ENCODE measurements around the gene GPR153.

Gene GPR153

GRCh38 chr1:6249739-6250689 lies 10.9 kb downstream of the GPR153 start:
- DNase-seq (ENCODE audit: low read depth in 2 of 2, low spot score in 1 of 2), result no peak

- DNase-seq (ENCODE audit: low read depth in 2 of 2, low spot score in 1 of 2), result no peak
Measured at GRCh38 chr1:6248932-6249738, 11.8 kb downstream of the GPR153 start.

GRCh38 chr1:6248161-6248776 lies 12.6 kb downstream of the GPR153 start:
- DNase-seq (ENCODE audit: low read depth in 2 of 2, low spot score in 1 of 2), result no peak

DNA sequence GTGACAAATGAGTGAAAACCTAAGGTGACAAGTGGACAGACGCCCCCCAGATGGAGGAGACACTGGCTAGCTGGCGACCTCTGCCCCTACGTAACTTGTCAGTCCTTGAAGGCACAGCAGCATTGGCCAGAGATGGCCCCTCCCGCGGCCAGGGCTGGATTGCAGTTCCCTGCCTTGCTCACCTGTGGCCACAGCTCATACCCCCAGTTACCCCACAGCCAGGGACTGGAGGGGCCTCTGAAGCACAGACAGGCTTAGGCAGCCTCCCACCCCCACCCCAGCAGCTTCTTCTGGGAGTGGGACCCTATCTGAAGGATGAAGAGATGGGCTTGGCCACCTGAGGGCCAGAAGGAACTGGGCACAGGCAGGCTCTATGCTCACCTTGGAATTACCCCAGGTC lies 13.2 kb downstream of the GPR153 start:
- no peak for DNase-seq (ENCODE audit: low read depth in 2 of 2, low spot score in 1 of 2)

- peak; percentile 44 to 67 for DNase-seq (ENCODE audit: low read depth in 2 of 2, low spot score in 1 of 2)
Measured at GRCh38 chr1:6246497-6247467, 14.1 kb downstream of the GPR153 start.

GRCh38 chr1:6245869-6246496 lies 14.9 kb downstream of the GPR153 start:
- DNase-seq (ENCODE audit: low read depth in 2 of 2, low spot score in 1 of 2), result no peak

GRCh38 chr1:6245086-6245868 lies 15.6 kb downstream of the GPR153 start:
- peak; percentile 44 to 62 for DNase-seq (ENCODE audit: low read depth in 2 of 2, low spot score in 1 of 2)

DNA sequence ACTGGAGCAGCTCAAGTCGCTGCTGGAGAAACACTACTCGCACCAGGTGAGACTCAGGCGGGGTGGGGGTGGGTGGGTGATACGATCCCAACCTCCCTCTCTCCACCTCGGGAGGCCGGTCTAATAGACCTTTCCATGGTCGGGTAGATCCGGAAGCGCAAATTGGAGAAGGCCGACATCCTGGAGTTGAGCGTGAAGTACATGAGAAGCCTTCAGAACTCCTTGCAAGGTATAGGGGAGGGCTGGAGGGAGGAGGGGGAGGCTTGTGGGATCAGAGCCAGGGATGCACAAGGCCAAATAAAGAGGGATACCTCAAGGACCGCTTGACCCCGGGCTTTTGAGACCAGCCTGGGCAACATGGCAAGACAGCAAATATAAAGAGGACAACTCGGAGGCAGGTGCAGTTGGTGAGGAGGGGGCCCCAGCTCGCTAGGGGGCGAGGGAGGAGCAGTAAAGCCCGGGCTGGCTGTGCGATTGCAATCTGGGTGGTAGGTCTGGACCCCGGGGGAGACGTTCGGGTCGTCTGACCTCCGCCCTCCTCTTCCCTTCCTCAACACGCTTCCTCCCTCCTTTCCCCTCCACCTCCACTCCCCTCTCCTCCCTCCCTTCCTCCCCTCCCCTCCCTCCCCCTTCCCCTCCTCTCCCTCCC lies 16.4 kb downstream of the GPR153 start:
- no peak for DNase-seq (ENCODE audit: low read depth in 2 of 2, low spot score in 1 of 2)

DNA sequence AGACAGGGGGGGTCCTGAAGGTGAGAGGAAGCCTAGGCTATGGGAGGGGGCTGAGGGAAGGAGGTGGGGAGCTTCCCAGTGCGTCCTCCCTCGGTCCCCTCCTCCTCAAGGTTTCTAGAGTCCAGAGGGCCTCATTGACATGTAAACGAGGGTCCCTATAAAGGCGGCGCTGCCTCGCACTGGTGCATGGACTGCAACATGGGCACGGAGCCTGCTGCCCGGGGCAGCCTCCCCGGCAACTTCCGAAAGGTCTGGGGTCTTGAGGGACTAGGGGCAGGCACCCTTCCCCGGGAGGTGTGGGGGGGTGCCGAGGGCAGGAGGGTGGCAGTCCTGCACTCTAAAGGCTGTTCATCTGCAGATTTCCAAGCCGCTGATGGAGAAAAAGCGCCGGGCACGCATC lies 16.9 kb downstream of the GPR153 start, which contains the start of gene HES3:
Gene HES3, plus strand, starts transcription at position 187 of the 400 bp plus-strand sequence. Its CDS starts 187 bp downstream, at position 374.
- DNase-seq (ENCODE audit: low read depth in 2 of 2, low spot score in 1 of 2), result no peak

DNA sequence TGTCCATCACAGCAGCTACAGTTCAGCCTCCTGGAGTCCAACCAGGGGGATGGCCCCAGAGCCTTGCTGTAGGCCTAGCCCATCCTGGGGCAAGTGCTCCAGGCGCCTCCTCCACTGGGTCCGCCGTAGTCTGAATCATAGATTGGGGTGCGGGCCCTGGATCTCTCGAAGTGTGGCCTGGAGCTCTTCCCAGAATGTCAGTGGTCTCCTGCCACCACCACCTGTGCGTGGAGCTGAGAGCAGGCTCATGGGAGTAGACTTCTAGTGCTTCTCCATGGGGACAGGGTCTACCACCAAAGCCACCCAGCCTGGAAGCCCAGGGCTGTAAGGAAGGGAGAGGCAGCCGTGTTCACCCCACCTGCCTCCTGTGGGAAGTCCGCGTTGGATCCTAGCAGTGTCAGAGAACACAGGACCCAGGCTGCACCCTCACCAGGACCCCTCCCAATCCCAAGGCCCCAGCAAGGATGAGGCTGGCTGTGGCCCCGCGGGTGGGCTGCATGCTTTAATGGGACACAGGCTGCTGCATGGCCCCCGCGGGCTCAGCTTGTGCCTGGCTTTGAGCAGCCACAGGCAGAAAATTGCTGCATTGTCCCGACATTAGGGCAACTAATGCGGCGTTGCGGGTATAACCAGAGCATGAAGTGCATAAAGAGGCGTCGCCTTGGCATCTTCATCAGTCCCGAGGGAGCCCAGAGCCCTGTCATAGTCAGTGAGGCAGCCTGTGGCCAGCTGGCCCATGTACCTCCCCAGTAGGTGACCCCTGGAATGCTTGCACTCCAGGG lies 17.7 kb downstream of the GPR153 start:
- DNase-seq (ENCODE audit: low read depth in 2 of 2, low spot score in 1 of 2), result no peak

DNA sequence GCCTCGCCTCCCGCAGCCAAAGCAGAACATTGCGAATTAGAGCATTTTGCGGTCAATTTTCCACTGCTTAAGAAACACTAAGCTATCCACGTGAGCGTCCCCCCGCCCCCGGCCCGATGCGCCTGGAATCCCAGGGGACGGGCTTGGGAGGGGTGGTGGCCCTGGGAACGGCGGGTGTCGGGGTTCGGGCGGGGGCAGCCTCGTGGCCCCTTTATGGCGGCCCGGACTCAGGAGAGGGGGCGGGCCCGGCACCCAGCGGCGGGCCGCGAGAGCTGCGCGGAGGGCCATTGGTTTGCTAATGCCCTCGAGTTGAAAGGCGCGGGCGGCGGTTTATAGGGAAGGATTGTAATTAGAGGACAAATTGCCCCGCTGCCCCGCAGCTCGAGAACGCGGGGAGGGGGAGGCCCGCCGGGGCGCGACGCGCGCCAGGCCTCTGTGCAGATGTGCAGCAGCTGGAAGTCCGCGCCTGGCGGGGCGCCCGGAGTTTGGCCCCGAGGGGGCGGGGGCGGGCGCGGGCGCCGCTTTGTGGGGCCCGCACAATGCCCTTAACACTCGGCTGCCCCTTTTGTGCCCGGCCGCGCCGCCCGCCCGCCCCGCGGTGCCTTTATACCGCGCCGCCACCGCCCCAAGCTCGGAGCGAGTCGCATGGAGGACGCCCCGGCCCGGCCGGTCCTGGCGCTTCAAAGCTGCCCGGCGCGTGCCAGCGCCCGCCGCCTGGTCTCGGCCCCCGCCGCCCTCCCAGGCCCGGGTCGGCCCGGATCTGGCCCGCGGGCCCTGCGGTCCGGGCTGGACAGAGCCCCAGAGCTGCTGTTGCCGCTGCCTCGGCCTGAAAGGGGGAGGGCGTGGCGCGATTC lies 18.8 kb downstream of the GPR153 start:
- no peak for DNase-seq (ENCODE audit: low read depth in 2 of 2, low spot score in 1 of 2)

- no peak for DNase-seq (ENCODE audit: low read depth in 2 of 2, low spot score in 1 of 2)
Measured at GRCh38 chr1:6241107-6241886, 19.6 kb downstream of the GPR153 start.

DNA sequence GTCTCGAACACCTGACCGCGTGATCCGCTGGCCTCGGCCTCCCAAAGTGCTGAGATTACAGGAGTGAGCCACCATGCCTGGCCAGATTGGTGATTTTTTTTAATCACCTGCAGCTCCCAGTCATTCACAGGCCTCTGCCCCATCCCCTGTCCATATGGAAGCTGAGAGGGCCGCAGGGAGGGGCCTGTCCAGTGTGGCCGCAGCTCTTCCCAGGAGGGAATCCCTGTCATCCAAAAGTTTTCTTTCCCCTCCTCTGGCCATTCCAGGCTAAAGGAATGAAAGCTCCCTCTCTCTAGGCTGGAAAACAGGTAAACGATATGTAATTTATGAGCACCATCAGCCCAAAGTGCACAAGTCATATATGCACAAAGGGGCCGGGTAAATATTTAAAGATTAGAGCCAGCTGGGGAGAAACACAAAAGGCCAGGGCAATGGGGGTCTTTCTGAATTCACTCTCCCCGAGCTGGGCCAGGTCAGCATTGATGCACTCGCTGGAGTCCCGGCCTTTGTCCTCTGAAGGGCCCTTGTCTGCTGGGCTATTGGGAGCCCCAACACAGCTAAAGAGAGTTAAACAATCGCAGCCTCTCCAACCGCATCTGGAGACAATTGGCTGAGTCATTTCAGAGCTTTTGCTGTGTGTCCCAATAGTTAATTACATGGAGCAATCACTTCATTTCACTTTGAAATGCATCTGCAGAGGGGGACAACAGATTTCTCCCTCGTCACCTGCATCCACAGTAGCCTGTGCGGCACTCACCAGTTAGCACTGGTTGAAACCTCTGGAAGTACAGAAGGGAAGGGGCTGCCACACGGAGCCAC lies 20.7 kb downstream of the GPR153 start:
- DNase-seq (ENCODE audit: low read depth in 2 of 2, low spot score in 1 of 2), result no peak

DNA sequence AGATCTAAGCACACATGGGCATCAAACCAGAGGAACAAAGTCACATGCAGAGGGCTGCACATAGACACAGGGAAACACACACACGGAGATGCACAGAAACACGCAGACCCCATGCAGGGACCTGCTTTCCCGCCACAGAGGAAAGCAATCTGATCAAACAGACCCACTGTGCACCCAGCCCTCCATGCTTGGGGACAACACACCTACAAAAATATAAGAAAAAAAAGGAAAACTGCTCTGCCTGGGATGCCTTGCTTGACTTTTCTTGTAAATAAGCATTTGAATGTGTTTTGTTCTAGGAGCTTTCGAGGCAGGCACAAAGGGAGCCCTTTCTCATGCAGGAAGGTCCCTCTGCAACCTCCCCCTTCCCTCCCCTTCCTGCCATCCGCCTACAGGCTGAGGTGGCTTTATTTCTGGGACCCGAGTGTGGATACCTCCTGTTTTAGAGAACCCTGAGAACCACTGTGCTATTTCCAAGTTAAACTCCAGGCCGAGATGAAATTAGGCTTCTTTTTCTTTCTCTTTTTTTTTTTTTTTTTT lies 21.6 kb downstream of the GPR153 start:
- DNase-seq (ENCODE audit: low read depth in 2 of 2, low spot score in 1 of 2), result no peak

GRCh38 chr1:6237093-6237492 lies 23.8 kb downstream of the GPR153 start:
- no peak for DNase-seq (ENCODE audit: low read depth in 2 of 2, low spot score in 1 of 2)
